Gastroesophageal sphincter (tissue), 3 donors: ENCODE results near the gene WDR27.

Source experiments
- CTCF ChIP-seq, 4 experiments: fragments of 200-600 bp in 2 of 4; fragments of 450-650 bp in 2 of 4; sonication (generic) in 1 of 4; IDR thresholded peaks; one replicate each; pipeline ENCODE4 v1.5.1; 2017 to 2019; ENCODE audit warnings: antibody characterized with exemption in 4 of 4, mild to moderate bottlenecking in 2 of 4, moderate library complexity in 2 of 4
- POLR2A ChIP-seq, 2 donors: fragments of 450-650 bp; IDR thresholded peaks; one replicate each; pipeline ENCODE4 v1.6.1; 2017; ENCODE audit warnings: antibody characterized with exemption in 2 of 2, mild to moderate bottlenecking in 2 of 2, moderate library complexity in 1 of 2
- POLR2AphosphoS5 ChIP-seq: sonication (generic); formaldehyde crosslinking; IDR thresholded peaks from one replicate; pipeline ENCODE4 v1.6.1; 2017; ENCODE audit warnings: antibody characterized with exemption

GRCh38 chr6:169604076-169604475 lies 97.8 kb downstream of the WDR27 start:
- TF ChIP-seq CTCF (IDR thresholded peaks at IDR 0.05) (no peak), POLR2A (IDR thresholded peaks at IDR 0.05) (no peak), POLR2AphosphoS5 (no peak)
